Loucy (cell line): Measurements from ENCODE around the gene PTK6.

Experiments used
- H2AFZ ChIP-seq: fragments of 200-600 bp; sonication (generic); 2 replicates; pipeline ENCODE4 v1.6.0; 2016; ENCODE audit warnings: antibody characterized with exemption, mild to moderate bottlenecking, low read length, moderate library complexity
- H3F3A ChIP-seq: fragments of 200-600 bp; 2 replicates; pipeline ENCODE4 v1.6.0; 2016; ENCODE audit warnings: antibody characterized with exemption, low read depth, mild to moderate bottlenecking
- H3K27me3 ChIP-seq: fragments of 200-600 bp; sonication (generic); 2 replicates; pipeline ENCODE4 v1.6.1; 2014; ENCODE audit warnings: low read length, mild to moderate bottlenecking; ENCODE audit not compliant: insufficient read depth, poor library complexity, severe bottlenecking
- H3K36me3 ChIP-seq: fragments of 200-600 bp; sonication (generic); 2 replicates; pipeline ENCODE4 v1.6.1; 2016; ENCODE audit warnings: low read length; ENCODE audit not compliant: insufficient read depth
- H3K4me1 ChIP-seq: fragments of 200-600 bp; sonication (generic); 2 replicates; pipeline ENCODE4 v1.5.1; 2014; ENCODE audit warnings: low read length, mild to moderate bottlenecking; ENCODE audit not compliant: insufficient read depth, poor library complexity, severe bottlenecking
- H3K4me2 ChIP-seq: fragments of 200-600 bp; sonication (generic); 2 replicates; pipeline ENCODE4 v1.6.0; 2014; ENCODE audit warnings: antibody characterized with exemption, low read length, low read depth, mild to moderate bottlenecking; ENCODE audit not compliant: poor library complexity, severe bottlenecking
- H3K4me3 ChIP-seq: fragments of 200-600 bp; sonication (generic); 2 replicates; pipeline ENCODE4 v1.5.1; 2014; ENCODE audit warnings: low read length, mild to moderate bottlenecking, mixed read lengths; ENCODE audit not compliant: poor library complexity, severe bottlenecking
- H3K79me2 ChIP-seq: fragments of 200-600 bp; sonication (generic); 2 replicates; pipeline ENCODE4 v1.6.1; 2014; ENCODE audit warnings: low read length; ENCODE audit not compliant: insufficient read depth
- H3K9ac ChIP-seq: fragments of 200-600 bp; sonication (generic); 2 replicates; pipeline ENCODE4 v1.6.0; 2014; ENCODE audit warnings: mild to moderate bottlenecking, low read depth, low read length, moderate library complexity; ENCODE audit not compliant: poor library complexity, severe bottlenecking
- H3K9me2 ChIP-seq: fragments of 200-600 bp; sonication (generic); replicated peaks from 2 replicates; pipeline ENCODE4 v1.6.1; 2016; ENCODE audit warnings: low read depth, low read length, mixed read lengths
- H3K9me3 ChIP-seq: fragments of 200-600 bp; sonication (generic); 2 replicates; pipeline ENCODE4 v1.6.1; 2014; ENCODE audit warnings: mild to moderate bottlenecking, antibody characterized with exemption, low read length, low read depth; ENCODE audit not compliant: insufficient read depth
- H4K20me1 ChIP-seq: fragments of 200-600 bp; sonication (generic); 2 replicates; pipeline ENCODE4 v1.6.0; 2014; ENCODE audit warnings: antibody characterized with exemption, low read length, mild to moderate bottlenecking; ENCODE audit not compliant: insufficient read depth, poor library complexity, severe bottlenecking
- EZH2phosphoT487 ChIP-seq: fragments of 200-600 bp; IDR thresholded peaks from 2 replicates; pipeline ENCODE4 v1.6.1; 2018; ENCODE audit warnings: antibody characterized with exemption, mild to moderate bottlenecking, moderate library complexity, borderline replicate concordance
- TF ChIP-seq, protein P1 (sequence below): fragments of 200-600 bp; sonication (generic); conservative IDR thresholded peaks from 2 replicates; pipeline ENCODE4 v1.5.1; 2014; ENCODE audit warnings: mild to moderate bottlenecking, antibody characterized with exemption, low read length

PTK6 gene

DNA sequence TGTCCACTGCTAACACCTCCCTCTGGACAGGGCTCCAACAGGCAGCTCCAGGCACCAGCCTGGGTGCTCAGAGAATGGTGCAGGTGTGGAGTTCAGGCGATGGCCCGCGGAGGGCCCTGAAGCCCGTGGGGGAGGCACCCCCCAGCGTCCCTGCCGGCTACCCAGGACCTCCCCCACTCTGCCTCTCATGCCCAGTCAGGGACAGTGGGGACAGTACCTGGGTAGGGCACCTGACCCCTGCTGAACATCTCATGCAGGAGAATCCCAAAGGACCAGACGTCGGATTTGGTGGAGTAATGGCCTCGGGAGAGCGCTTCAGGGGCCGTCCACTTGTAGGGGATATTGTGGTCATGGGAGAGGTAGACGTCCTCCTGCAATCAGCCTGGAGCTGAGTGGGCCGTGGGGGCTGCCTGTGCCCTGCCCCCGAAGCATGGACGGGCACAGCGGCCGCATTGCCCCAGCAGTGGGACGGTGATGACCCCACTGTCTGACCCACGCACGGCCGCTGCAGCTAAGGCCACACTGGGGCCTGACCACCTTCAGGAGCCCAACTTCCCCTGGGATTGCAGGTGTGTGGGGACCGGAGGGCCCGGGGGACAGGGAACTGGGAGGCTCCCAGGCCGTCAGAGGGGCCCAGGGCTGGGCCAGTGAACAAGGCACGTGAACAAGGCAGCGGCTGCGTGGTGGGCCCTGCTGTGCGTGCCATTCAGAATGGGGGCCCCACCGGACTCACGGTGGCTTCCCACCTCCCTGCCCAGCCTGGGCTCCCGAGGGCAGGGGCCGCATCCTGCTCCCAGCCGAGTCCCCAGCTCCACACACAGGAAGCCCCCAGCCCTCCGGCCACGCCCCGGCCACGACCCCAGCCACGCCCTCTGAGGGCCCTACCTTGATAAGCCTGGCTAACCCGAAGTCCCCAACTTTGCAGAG is 7.1 kb downstream of the PTK6 start:
- no peak overlapping the region for H2AFZ ChIP-seq
- TF ChIP-seq, protein P1, sequence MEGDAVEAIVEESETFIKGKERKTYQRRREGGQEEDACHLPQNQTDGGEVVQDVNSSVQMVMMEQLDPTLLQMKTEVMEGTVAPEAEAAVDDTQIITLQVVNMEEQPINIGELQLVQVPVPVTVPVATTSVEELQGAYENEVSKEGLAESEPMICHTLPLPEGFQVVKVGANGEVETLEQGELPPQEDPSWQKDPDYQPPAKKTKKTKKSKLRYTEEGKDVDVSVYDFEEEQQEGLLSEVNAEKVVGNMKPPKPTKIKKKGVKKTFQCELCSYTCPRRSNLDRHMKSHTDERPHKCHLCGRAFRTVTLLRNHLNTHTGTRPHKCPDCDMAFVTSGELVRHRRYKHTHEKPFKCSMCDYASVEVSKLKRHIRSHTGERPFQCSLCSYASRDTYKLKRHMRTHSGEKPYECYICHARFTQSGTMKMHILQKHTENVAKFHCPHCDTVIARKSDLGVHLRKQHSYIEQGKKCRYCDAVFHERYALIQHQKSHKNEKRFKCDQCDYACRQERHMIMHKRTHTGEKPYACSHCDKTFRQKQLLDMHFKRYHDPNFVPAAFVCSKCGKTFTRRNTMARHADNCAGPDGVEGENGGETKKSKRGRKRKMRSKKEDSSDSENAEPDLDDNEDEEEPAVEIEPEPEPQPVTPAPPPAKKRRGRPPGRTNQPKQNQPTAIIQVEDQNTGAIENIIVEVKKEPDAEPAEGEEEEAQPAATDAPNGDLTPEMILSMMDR: no peak
- TF ChIP-seq EZH2phosphoT487: no peak
- H3K9me3 ChIP-seq: no peaks in the 10 kb centered on the region
- H3K9me2 ChIP-seq: no peaks in the 10 kb centered on the region
- no peaks in the 10 kb centered on the region for H4K20me1 ChIP-seq
- H3K79me2 ChIP-seq: no peaks in the 10 kb centered on the region
- no peak overlapping the region for H3K4me3 ChIP-seq
- H3K4me2 ChIP-seq: no peak overlapping the region
- H3F3A ChIP-seq: 0 out of 2 replicates have a peak, but pooled peaks cover 3% of the 10 kb centered on the region
- H3K27me3 ChIP-seq: no peaks in the 10 kb centered on the region
- no peaks in the 10 kb centered on the region for H3K4me1 ChIP-seq
- no peak overlapping the region for H3K9ac ChIP-seq
- no peaks in the 10 kb centered on the region for H3K36me3 ChIP-seq

DNA sequence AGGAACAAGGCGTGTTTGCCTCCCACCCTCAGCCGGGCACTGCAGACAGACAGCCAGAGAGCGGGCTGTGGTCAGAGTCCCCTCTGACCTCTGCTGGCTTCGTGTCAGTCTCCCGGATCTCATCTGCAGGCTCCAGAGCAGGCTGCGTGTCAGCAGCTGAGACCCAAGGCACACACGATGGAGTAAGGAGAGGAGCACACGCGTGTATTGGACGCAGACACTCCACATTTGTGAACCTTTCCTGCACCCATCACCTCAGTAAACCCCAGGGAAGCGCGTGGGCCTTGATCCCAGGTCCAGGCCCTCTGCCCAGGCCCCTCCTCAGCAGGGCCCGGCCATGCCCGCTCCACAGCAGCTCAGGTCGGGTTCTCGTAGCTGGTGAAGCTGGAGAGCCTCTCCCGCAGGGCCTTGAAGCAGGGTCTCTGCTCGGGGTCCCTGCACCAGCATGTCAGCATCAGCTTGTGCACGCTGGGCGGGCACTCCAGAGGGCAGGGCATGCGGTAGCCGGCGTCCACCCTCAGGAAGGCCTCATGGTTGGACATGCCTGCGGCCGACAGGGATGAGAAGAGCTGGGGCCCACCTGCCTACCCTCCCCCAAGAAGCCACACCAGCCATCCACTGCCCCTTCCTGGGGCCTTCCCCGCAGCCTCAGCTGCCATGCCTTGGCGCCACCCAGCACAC is 7.9 kb downstream of the PTK6 start:
- H3K4me1 ChIP-seq: no peaks in the 10 kb centered on the region
- TF ChIP-seq, protein P1: no peak
- TF ChIP-seq EZH2phosphoT487: no peak
- H3K79me2 ChIP-seq: no peaks in the 10 kb centered on the region
- H2AFZ ChIP-seq: no peak overlapping the region
- H4K20me1 ChIP-seq: no peaks in the 10 kb centered on the region
- no peak overlapping the region for H3K9ac ChIP-seq
- H3K4me2 ChIP-seq: no peak overlapping the region
- no peaks in the 10 kb centered on the region for H3K9me3 ChIP-seq
- no peak overlapping the region for H3K4me3 ChIP-seq
- H3F3A ChIP-seq: 0 out of 2 replicates have a peak, but pooled peaks cover 3% of the 10 kb centered on the region
- no peaks in the 10 kb centered on the region for H3K9me2 ChIP-seq
- H3K27me3 ChIP-seq: no peaks in the 10 kb centered on the region
- no peaks in the 10 kb centered on the region for H3K36me3 ChIP-seq

DNA sequence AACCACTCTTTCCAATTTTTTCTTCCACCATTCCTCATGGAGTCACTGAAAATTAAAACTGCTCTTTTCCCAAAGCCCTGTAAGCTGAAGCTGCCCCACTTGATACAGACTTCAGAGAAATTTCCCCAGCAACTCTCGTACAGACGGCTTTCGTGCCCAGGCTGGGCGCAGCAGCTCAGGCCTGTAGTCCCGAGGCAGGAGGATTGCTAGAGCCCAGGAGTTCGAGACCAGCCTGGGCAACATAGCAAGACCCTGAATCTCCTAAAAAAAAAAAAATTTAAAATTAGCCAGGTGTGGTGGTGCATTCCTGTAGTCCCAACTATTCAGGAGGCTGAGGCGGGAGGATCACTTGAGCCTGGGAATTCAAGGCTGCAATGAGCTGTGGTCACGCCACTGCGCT is 10.0 kb downstream of the PTK6 start:
- Histone ChIP-seq H3K4me3 (no peak overlapping the region), H3F3A (0 out of 2 replicates have a peak, but pooled peaks cover 3% of the 10 kb centered on the region), H3K4me2 (no peak overlapping the region), H4K20me1 (peaks cover 15% of the 10 kb centered on the region), H3K9ac (no peak overlapping the region), H2AFZ (no peak overlapping the region), H3K36me3 (no peaks in the 10 kb centered on the region), H3K9me2 (no peaks in the 10 kb centered on the region), H3K4me1 (peaks cover 5% of the 10 kb centered on the region), H3K79me2 (peaks cover 13% of the 10 kb centered on the region), H3K27me3 (no peaks in the 10 kb centered on the region), H3K9me3 (no peaks in the 10 kb centered on the region)
- TF ChIP-seq, protein P1: no peak
- TF ChIP-seq EZH2phosphoT487: no peak
